Ishikawa (cell line): ENCODE results near the gene ITPA.
A peak's percentile ranks its signal among the peaks of the same experiment; 100 is the strongest.

ENCODE experiments used
- CEBPB ChIP-seq: IDR thresholded peaks from 2 replicates; pipeline ENCODE4 v1.6.1; 2012
- EGR1 ChIP-seq: IDR thresholded peaks from 2 replicates; pipeline ENCODE4 v1.6.1; 2012
- EP300 ChIP-seq: IDR thresholded peaks from 2 replicates; pipeline ENCODE4 v1.6.1; 2012; ENCODE audit warnings: borderline replicate concordance
- FOXM1 ChIP-seq: IDR thresholded peaks from 2 replicates; pipeline ENCODE4 v1.6.1; 2012; ENCODE audit warnings: low read depth, borderline replicate concordance
- MAX ChIP-seq: IDR thresholded peaks from 2 replicates; pipeline ENCODE4 v1.6.1; 2012
- NFIC ChIP-seq: IDR thresholded peaks from 2 replicates; pipeline ENCODE4 v1.6.1; 2012
- RAD21 ChIP-seq: IDR thresholded peaks from 2 replicates; pipeline ENCODE4 v1.6.1; 2012; ENCODE audit warnings: low read depth
- REST ChIP-seq: IDR thresholded peaks from 2 replicates; pipeline ENCODE4 v1.6.1; 2012; ENCODE audit warnings: low read depth, mild to moderate bottlenecking
- TAF1 ChIP-seq: IDR thresholded peaks from 2 replicates; pipeline ENCODE4 v1.6.1; 2012; ENCODE audit warnings: low read depth, mild to moderate bottlenecking
- TCF12 ChIP-seq: IDR thresholded peaks from 2 replicates; pipeline ENCODE4 v1.6.1; 2012; ENCODE audit warnings: low read depth
- USF1 ChIP-seq: IDR thresholded peaks from 2 replicates; pipeline ENCODE4 v1.6.1; 2012
- YY1 ChIP-seq: IDR thresholded peaks from 2 replicates; pipeline ENCODE4 v1.6.1; 2012; ENCODE audit warnings: low read depth
- ZBTB7A ChIP-seq: IDR thresholded peaks from 2 replicates; pipeline ENCODE4 v1.6.1; 2012; ENCODE audit warnings: low read depth

- TF ChIP-seq EP300: no peak
- no peak for TF ChIP-seq RAD21
- TF ChIP-seq FOXM1: no peak
- TF ChIP-seq TAF1: peak; percentile 3
- TF ChIP-seq NFIC: no peak
- no peak for TF ChIP-seq REST
- no peak for TF ChIP-seq TCF12
- TF ChIP-seq USF1: no peak
- 0 out of 2 replicates have a peak, but pooled peaks have one; percentile 14 for TF ChIP-seq EGR1
- TF ChIP-seq ZBTB7A: no peak
- no peak for TF ChIP-seq MAX
- no peak for TF ChIP-seq YY1
- no peak for TF ChIP-seq CEBPB
Measured at GRCh38 chr20:3203315-3204123, 5.8 kb upstream of the ITPA start.
